Panc1 (cell line): ENCODE data around the gene TRIOBP.

Experiments used
- CTCF ChIP-seq: fragments of 450-650 bp; IDR thresholded peaks from 2 replicates; pipeline ENCODE4 v1.5.1; 2017; ENCODE audit warnings: mild to moderate bottlenecking
- POLR2AphosphoS5 ChIP-seq: IDR thresholded peaks from 2 replicates; pipeline ENCODE4 v1.6.1; 2012; ENCODE audit warnings: mild to moderate bottlenecking, low read depth, low read length, moderate library complexity
- SIN3A ChIP-seq: IDR thresholded peaks from 2 replicates; pipeline ENCODE4 v1.6.1; 2012; ENCODE audit warnings: low read depth, mild to moderate bottlenecking, low read length, moderate library complexity, borderline replicate concordance; ENCODE audit not compliant: insufficient read depth
- TCF7L2 ChIP-seq: IDR thresholded peaks from 2 replicates; pipeline ENCODE4 v1.6.1; 2011; ENCODE audit warnings: mild to moderate bottlenecking, low read depth, low read length, inconsistent platforms
- TF ChIP-seq, protein P1 (sequence below), 2 experiments: IDR thresholded peaks; 2 replicates each; pipeline ENCODE4 v1.6.1; 2011 to 2012; ENCODE audit warnings: low read depth in 2 of 2, control low read depth in 1 of 2, low read length in 1 of 2, mild to moderate bottlenecking in 1 of 2, moderate library complexity in 1 of 2; ENCODE audit not compliant: insufficient read depth in 1 of 2

DNA sequence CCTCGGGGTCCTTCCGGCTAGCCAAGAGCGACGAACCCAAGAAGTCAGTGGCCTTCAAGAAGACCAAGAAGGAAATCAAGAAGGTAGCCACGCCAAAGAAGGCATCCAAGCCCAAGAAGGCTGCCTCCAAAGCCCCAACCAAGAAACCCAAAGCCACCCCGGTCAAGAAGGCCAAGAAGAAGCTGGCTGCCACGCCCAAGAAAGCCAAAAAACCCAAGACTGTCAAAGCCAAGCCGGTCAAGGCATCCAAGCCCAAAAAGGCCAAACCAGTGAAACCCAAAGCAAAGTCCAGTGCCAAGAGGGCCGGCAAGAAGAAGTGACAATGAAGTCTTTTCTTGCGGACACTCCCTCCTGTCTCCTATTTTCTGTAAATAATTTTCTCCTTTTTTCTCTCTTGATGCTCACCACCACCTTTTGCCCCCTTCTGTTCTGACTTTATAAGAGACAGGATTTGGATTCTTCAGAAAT is 109.0 kb downstream of the TRIOBP start:
- TF ChIP-seq CTCF (no peak), TCF7L2 (no peak), POLR2AphosphoS5 (no peak), SIN3A (no peak)
- TF ChIP-seq, protein P1, sequence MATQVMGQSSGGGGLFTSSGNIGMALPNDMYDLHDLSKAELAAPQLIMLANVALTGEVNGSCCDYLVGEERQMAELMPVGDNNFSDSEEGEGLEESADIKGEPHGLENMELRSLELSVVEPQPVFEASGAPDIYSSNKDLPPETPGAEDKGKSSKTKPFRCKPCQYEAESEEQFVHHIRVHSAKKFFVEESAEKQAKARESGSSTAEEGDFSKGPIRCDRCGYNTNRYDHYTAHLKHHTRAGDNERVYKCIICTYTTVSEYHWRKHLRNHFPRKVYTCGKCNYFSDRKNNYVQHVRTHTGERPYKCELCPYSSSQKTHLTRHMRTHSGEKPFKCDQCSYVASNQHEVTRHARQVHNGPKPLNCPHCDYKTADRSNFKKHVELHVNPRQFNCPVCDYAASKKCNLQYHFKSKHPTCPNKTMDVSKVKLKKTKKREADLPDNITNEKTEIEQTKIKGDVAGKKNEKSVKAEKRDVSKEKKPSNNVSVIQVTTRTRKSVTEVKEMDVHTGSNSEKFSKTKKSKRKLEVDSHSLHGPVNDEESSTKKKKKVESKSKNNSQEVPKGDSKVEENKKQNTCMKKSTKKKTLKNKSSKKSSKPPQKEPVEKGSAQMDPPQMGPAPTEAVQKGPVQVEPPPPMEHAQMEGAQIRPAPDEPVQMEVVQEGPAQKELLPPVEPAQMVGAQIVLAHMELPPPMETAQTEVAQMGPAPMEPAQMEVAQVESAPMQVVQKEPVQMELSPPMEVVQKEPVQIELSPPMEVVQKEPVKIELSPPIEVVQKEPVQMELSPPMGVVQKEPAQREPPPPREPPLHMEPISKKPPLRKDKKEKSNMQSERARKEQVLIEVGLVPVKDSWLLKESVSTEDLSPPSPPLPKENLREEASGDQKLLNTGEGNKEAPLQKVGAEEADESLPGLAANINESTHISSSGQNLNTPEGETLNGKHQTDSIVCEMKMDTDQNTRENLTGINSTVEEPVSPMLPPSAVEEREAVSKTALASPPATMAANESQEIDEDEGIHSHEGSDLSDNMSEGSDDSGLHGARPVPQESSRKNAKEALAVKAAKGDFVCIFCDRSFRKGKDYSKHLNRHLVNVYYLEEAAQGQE (IDR thresholded peaks at IDR 0.05; ENCODE audit: insufficient read depth in 1 of 2, low read depth in 2 of 2, low read length in 1 of 2) = no peak
